GM23338 (cell line): ENCODE measurements around the gene FAM13B. TPM values are rescaled to one million over a fixed set of nuclear protein-coding genes. Genes with fewer than 3 reads are reported as not detected.
"Not testable (repeated sequence)": the region's sequence is repeated elsewhere in the genome, so short reads cannot be mapped to it uniquely, and the experiment has no call there.

ENCODE experiments used
- ATAC-seq: fragments of 200-7000 bp; cut with Tn5 transposase; 3 replicates; pipeline ENCODE4 v1.9.1; 2020
- DNase-seq: peaks from one replicate; pipeline ENCODE4 v3.0.0-alpha.2; 2015; ENCODE audit warnings: low spot score
- H2AFZ ChIP-seq: fragments of 200-600 bp; sonication (generic); 2 replicates; pipeline ENCODE4 v1.8.0; 2016; ENCODE audit warnings: antibody characterized with exemption, mild to moderate bottlenecking, moderate library complexity
- H3F3A ChIP-seq: fragments of 200-600 bp; sonication (generic); replicated peaks from 2 replicates; pipeline ENCODE4 v1.8.0; 2017; ENCODE audit warnings: antibody characterized with exemption, mixed run types, low read depth
- H3K27ac ChIP-seq: fragments of 200-600 bp; sonication (generic); 2 replicates; pipeline ENCODE4 v1.6.1; 2016; ENCODE audit warnings: low read depth
- H3K27me3 ChIP-seq: fragments of 200-600 bp; sonication (generic); 2 replicates; pipeline ENCODE4 v1.8.0; 2016; ENCODE audit warnings: mild to moderate bottlenecking, mixed run types, moderate library complexity; ENCODE audit not compliant: insufficient read depth
- H3K36me3 ChIP-seq: fragments of 200-600 bp; sonication (generic); 2 replicates; pipeline ENCODE4 v1.8.0; 2016; ENCODE audit warnings: mild to moderate bottlenecking; ENCODE audit not compliant: insufficient read depth
- H3K4me1 ChIP-seq: fragments of 200-600 bp; sonication (generic); 2 replicates; pipeline ENCODE4 v1.8.0; 2016; ENCODE audit warnings: mild to moderate bottlenecking, moderate library complexity; ENCODE audit not compliant: insufficient read depth
- H3K4me2 ChIP-seq: fragments of 200-600 bp; sonication (generic); 2 replicates; pipeline ENCODE4 v1.7.1; 2017; ENCODE audit warnings: mixed run types
- H3K4me3 ChIP-seq: fragments of 200-600 bp; sonication (generic); 2 replicates; pipeline ENCODE4 v1.6.1; 2016; ENCODE audit warnings: mixed run types
- H3K79me2 ChIP-seq: fragments of 200-600 bp; sonication (generic); replicated peaks from 2 replicates; pipeline ENCODE4 v1.8.0; 2017; ENCODE audit warnings: mild to moderate bottlenecking; ENCODE audit not compliant: insufficient read depth
- H3K9me2 ChIP-seq: fragments of 200-600 bp; sonication (generic); 2 replicates; pipeline ENCODE4 v1.8.0; 2017; ENCODE audit not compliant: insufficient read depth
- H4K20me1 ChIP-seq: fragments of 200-600 bp; sonication (generic); replicated peaks from 2 replicates; pipeline ENCODE4 v1.8.0; 2017; ENCODE audit warnings: mild to moderate bottlenecking; ENCODE audit not compliant: insufficient read depth
- H3K27ac Mint-ChIP-seq: 2 replicates; pipeline ENCODE4 v1.8.0; 2020; ENCODE audit warnings: inconsistent platforms, mild to moderate bottlenecking, moderate library complexity, mixed read lengths
- H3K27me3 Mint-ChIP-seq: 3 replicates; pipeline ENCODE4 v1.8.0; 2022; ENCODE audit warnings: low read depth, mild to moderate bottlenecking, moderate library complexity, mixed read lengths, inconsistent platforms; ENCODE audit not compliant: insufficient read depth, poor library complexity
- H3K36me3 Mint-ChIP-seq: 3 replicates; pipeline ENCODE4 v1.8.0; 2021; ENCODE audit warnings: low read depth, mild to moderate bottlenecking, inconsistent platforms, moderate library complexity, mixed read lengths
- H3K4me1 Mint-ChIP-seq: 3 replicates; pipeline ENCODE4 v1.8.0; 2020; ENCODE audit warnings: mild to moderate bottlenecking, inconsistent platforms, mixed read lengths
- H3K4me3 Mint-ChIP-seq: 3 replicates; pipeline ENCODE4 v1.8.0; 2021; ENCODE audit warnings: moderate library complexity, mild to moderate bottlenecking, inconsistent platforms, mixed read lengths
- H3K9me3 Mint-ChIP-seq: 3 replicates; pipeline ENCODE4 v1.8.0; 2020; ENCODE audit warnings: moderate library complexity, mild to moderate bottlenecking, inconsistent platforms, mixed read lengths
- CREB1 ChIP-seq: fragments of 250-450 bp; sonication (Bioruptor Pico); IDR thresholded peaks from 2 replicates; pipeline ENCODE4 v1.5.0; 2020; ENCODE audit warnings: low read depth, mild to moderate bottlenecking, moderate library complexity
- EZH2 ChIP-seq: fragments of 200-600 bp; sonication (generic); IDR thresholded peaks from one replicate; pipeline ENCODE4 v1.8.0; 2017; ENCODE audit warnings: antibody characterized with exemption, mild to moderate bottlenecking, low read depth; ENCODE audit not compliant: unreplicated experiment
- EZH2phosphoT487 ChIP-seq: fragments of 200-600 bp; sonication (generic); IDR thresholded peaks from one replicate; pipeline ENCODE4 v1.8.1; 2018; ENCODE audit warnings: antibody characterized with exemption; ENCODE audit not compliant: unreplicated experiment
- NANOG ChIP-seq: IDR thresholded peaks from 2 replicates; pipeline ENCODE4 v1.6.1; 2016; ENCODE audit warnings: antibody characterized with exemption, borderline replicate concordance
- STAT1 ChIP-seq: IDR thresholded peaks from one replicate; pipeline ENCODE4 v1.6.1; 2016; ENCODE audit warnings: antibody characterized with exemption; ENCODE audit not compliant: unreplicated experiment
- ZNF114 ChIP-seq: fragments of 250-450 bp; sonication (Bioruptor Pico); IDR thresholded peaks from 2 replicates; pipeline ENCODE4 v1.5.0; 2020; ENCODE audit warnings: mild to moderate bottlenecking, moderate library complexity
- polyA plus RNA-seq: library from polyadenylated mRNA; unstranded; fragments of >200 nt; fragmentation: Nextera tagmentation; extraction: Ambion mirVana; gene quantifications from 2 replicates; pipeline ENCODE4 v1.2.1, GENCODE V29; 2016
- total RNA-seq: library from RNA; depleted of rRNA; stranded (reverse); fragments of >200 nt; shearing (Covaris generic); gene quantifications from 2 replicates; pipeline ENCODE4 v1.2.3, GENCODE V29; 2014
- TF ChIP-seq, protein P1 (sequence below), 2 experiments: fragments of 200-600 bp in 1 of 2; sonication (generic) in 1 of 2; conservative IDR thresholded peaks; 2 replicates each; pipeline versions ENCODE4 v1.5.1 to v1.6.1; 2016 to 2017; ENCODE audit warnings: antibody characterized with exemption in 2 of 2, low read depth in 2 of 2, mild to moderate bottlenecking in 2 of 2, moderate library complexity in 1 of 2
- TF ChIP-seq, protein P2 (sequence below): IDR thresholded peaks from one replicate; pipeline ENCODE4 v1.6.1; 2018; ENCODE audit warnings: antibody characterized with exemption; ENCODE audit not compliant: unreplicated experiment
- TF ChIP-seq, protein P3 (sequence below): IDR thresholded peaks from 2 replicates; pipeline ENCODE4 v1.6.1; 2016; ENCODE audit warnings: antibody characterized with exemption

Gene FAM13B
- total and polyA plus RNA-seq, 2 experiments from 2014 or later = 12.9 to 30.2 TPM

GRCh38 chr5:138051441-138052296 lies 18.8 kb upstream of the FAM13B start:
- ATAC-seq (no peak), DNase-seq (no peak)
- no peaks in the 10 kb centered on the region for H3K27me3 ChIP-seq
- H3K4me2 ChIP-seq = no peak overlapping the region
- no peak overlapping the region for H3K4me3 Mint-ChIP-seq
- no peaks in the 10 kb centered on the region for H3K4me1 Mint-ChIP-seq
- H3K79me2 ChIP-seq = no peaks in the 10 kb centered on the region
- peaks cover 2% of the 10 kb centered on the region for H3K27me3 Mint-ChIP-seq
- H3K27ac Mint-ChIP-seq = no peak overlapping the region
- H3K9me3 Mint-ChIP-seq = no peaks in the 10 kb centered on the region
- no peaks in the 10 kb centered on the region for H3K36me3 Mint-ChIP-seq
- H4K20me1 ChIP-seq = no peaks in the 10 kb centered on the region
- H3K9me2 ChIP-seq = no peaks in the 10 kb centered on the region
- H3K36me3 ChIP-seq = no peaks in the 10 kb centered on the region
- no peak overlapping the region for H3K4me3 ChIP-seq
- TF ChIP-seq, protein P1, sequence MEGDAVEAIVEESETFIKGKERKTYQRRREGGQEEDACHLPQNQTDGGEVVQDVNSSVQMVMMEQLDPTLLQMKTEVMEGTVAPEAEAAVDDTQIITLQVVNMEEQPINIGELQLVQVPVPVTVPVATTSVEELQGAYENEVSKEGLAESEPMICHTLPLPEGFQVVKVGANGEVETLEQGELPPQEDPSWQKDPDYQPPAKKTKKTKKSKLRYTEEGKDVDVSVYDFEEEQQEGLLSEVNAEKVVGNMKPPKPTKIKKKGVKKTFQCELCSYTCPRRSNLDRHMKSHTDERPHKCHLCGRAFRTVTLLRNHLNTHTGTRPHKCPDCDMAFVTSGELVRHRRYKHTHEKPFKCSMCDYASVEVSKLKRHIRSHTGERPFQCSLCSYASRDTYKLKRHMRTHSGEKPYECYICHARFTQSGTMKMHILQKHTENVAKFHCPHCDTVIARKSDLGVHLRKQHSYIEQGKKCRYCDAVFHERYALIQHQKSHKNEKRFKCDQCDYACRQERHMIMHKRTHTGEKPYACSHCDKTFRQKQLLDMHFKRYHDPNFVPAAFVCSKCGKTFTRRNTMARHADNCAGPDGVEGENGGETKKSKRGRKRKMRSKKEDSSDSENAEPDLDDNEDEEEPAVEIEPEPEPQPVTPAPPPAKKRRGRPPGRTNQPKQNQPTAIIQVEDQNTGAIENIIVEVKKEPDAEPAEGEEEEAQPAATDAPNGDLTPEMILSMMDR (conservative IDR thresholded peaks at IDR 0.05; ENCODE audit: low read depth in 2 of 2) = no peak
- no peaks in the 10 kb centered on the region for H3F3A ChIP-seq
- no peak overlapping the region for H3K27ac ChIP-seq
- H3K4me1 ChIP-seq = peaks cover 6% of the 10 kb centered on the region; the same call in 1 of the 2 replicates
- no peak overlapping the region for H2AFZ ChIP-seq

DNA sequence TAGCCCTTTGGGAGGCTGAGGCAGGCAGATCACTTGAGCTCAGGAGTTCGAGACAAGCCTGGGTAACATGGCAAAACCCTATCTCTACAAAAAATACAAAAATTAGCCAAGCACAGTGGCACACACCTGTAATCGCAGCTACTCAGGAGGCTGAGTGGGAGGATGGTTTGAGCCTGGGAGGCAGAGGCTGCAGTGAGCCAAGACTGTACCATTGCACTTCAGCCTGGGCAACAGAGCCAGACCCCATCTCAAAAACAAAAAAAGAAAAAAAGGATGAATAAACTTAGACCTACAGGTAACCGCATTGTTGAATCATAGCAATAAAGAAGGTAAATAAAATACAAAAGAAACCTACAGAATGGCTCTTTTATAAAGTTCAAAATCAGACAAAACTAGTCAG lies 12.4 kb upstream of the FAM13B start:
- H3K27me3 Mint-ChIP-seq, ATAC-seq: not testable (repeated sequence)

DNA sequence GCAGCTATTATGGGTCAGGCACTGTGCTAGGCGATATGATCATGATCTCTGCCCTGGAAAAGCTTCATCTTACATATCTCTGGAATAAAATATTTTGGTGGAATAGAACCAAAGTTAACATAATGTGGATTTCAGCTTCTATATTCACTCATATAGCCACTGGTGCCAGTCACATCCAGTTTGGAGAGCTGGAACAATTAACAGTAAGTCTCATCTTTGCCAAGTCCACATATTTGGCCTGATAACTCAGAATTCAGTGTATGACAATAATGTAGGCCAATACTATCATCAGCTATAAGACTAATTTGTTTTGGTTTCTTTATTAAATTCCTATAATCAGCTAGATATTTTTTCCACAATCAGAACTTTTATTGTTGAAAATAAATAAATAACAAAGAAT lies 5.9 kb upstream of the FAM13B start:
- no peak for ATAC-seq
- H3K27me3 Mint-ChIP-seq = no peaks in the 10 kb centered on the region
- Histone ChIP-seq H3K4me1 (peaks cover 7% of the 10 kb centered on the region), H3K79me2 (no peaks in the 10 kb centered on the region), H3K4me3 (no peak overlapping the region), H4K20me1 (no peaks in the 10 kb centered on the region), H3K4me2 (no peak overlapping the region), H3K9me2 (no peaks in the 10 kb centered on the region), H2AFZ (no peak overlapping the region), H3K27ac (no peak overlapping the region), H3K36me3 (no peaks in the 10 kb centered on the region), H3F3A (no peaks in the 10 kb centered on the region), H3K27me3 (no peaks in the 10 kb centered on the region)
- no peaks in the 10 kb centered on the region for H3K9me3 Mint-ChIP-seq
- no peak for DNase-seq
- no peak overlapping the region for H3K27ac Mint-ChIP-seq
- no peaks in the 10 kb centered on the region for H3K36me3 Mint-ChIP-seq
- TF ChIP-seq, protein P2, sequence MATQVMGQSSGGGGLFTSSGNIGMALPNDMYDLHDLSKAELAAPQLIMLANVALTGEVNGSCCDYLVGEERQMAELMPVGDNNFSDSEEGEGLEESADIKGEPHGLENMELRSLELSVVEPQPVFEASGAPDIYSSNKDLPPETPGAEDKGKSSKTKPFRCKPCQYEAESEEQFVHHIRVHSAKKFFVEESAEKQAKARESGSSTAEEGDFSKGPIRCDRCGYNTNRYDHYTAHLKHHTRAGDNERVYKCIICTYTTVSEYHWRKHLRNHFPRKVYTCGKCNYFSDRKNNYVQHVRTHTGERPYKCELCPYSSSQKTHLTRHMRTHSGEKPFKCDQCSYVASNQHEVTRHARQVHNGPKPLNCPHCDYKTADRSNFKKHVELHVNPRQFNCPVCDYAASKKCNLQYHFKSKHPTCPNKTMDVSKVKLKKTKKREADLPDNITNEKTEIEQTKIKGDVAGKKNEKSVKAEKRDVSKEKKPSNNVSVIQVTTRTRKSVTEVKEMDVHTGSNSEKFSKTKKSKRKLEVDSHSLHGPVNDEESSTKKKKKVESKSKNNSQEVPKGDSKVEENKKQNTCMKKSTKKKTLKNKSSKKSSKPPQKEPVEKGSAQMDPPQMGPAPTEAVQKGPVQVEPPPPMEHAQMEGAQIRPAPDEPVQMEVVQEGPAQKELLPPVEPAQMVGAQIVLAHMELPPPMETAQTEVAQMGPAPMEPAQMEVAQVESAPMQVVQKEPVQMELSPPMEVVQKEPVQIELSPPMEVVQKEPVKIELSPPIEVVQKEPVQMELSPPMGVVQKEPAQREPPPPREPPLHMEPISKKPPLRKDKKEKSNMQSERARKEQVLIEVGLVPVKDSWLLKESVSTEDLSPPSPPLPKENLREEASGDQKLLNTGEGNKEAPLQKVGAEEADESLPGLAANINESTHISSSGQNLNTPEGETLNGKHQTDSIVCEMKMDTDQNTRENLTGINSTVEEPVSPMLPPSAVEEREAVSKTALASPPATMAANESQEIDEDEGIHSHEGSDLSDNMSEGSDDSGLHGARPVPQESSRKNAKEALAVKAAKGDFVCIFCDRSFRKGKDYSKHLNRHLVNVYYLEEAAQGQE = no peak
- TF ChIP-seq ZNF114 (CRISPR knock-in tag) (no peak), STAT1 (no peak), EZH2phosphoT487 (no peak), NANOG (no peak), EZH2 (no peak), CREB1 (CRISPR knock-in tag) (no peak)
- TF ChIP-seq, protein P3, sequence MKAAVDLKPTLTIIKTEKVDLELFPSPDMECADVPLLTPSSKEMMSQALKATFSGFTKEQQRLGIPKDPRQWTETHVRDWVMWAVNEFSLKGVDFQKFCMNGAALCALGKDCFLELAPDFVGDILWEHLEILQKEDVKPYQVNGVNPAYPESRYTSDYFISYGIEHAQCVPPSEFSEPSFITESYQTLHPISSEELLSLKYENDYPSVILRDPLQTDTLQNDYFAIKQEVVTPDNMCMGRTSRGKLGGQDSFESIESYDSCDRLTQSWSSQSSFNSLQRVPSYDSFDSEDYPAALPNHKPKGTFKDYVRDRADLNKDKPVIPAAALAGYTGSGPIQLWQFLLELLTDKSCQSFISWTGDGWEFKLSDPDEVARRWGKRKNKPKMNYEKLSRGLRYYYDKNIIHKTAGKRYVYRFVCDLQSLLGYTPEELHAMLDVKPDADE = no peak
- peaks cover 8% of the 10 kb centered on the region; the same call in 2 of the 3 replicates for H3K4me1 Mint-ChIP-seq
- no peak overlapping the region for H3K4me3 Mint-ChIP-seq

More for the DNA sequence above, 12.4 kb upstream of the FAM13B start:
- not testable (repeated sequence) for H3K9me2 ChIP-seq, H3K27me3 ChIP-seq, H3K4me1 Mint-ChIP-seq, H3K9me3 Mint-ChIP-seq, H3K4me2 ChIP-seq, H3K4me3 ChIP-seq, H3K4me3 Mint-ChIP-seq, DNase-seq, H3K27ac Mint-ChIP-seq, H3K36me3 Mint-ChIP-seq, H3K36me3 ChIP-seq, H4K20me1 ChIP-seq, H3F3A ChIP-seq, H3K27ac ChIP-seq, H3K79me2 ChIP-seq, H2AFZ ChIP-seq, H3K4me1 ChIP-seq
